Endothelial cell of umbilical vein (primary cell): Measurements from ENCODE around the gene TBX1. TPM values are rescaled to one million over a fixed set of nuclear protein-coding genes. Genes with fewer than 3 reads are reported as not detected.

Experiments used
- BruUV-seq: library from RNA; stranded (reverse); fragments of 400-500 nt; replicated peaks from 2 replicates; lab custom pipeline; 2021; lab: Mats Ljungman, UMichigan
- CTCF ChIA-PET: fragments of 300-600, 350-600 bp; sonication (Branson Sonifier 250); formaldehyde crosslinking; loops from one replicate; lab custom pipeline; 2021; ENCODE audit warnings: antibody characterized with exemption, inconsistent platforms; lab: Charles Lee
- POLR2A ChIA-PET: fragments of 300-600, 350-600 bp; sonication (Branson Sonifier 250); formaldehyde crosslinking; loops from one replicate; lab custom pipeline; 2021; ENCODE audit warnings: antibody characterized with exemption, inconsistent platforms; lab: Charles Lee
- DNase-seq: peaks from one replicate; pipeline ENCODE4 v3.0.0-alpha.2; 2011; ENCODE audit warnings: low read depth, low spot score
- FAIRE-seq: peaks from 2 replicates; lab custom pipeline; 2011; peaks lifted over from hg19 to GRCh38; lab: Jason Lieb, UNC
- H2AFZ ChIP-seq: 2 replicates; pipeline ENCODE4 v1.6.0; 2012; ENCODE audit warnings: low read depth, low read length, control low read depth, inconsistent platforms
- H3K27ac ChIP-seq: 2 replicates; pipeline ENCODE4 v1.5.1; 2011; ENCODE audit warnings: low read depth, mild to moderate bottlenecking, control low read depth, low read length, moderate library complexity; ENCODE audit not compliant: insufficient read depth
- H3K27me3 ChIP-seq, 2 experiments: 2 replicates each; pipeline versions ENCODE4 v1.6.0 to v1.6.1; 2011; ENCODE audit warnings: low read length in 2 of 2, mixed read lengths in 1 of 2; ENCODE audit not compliant: control insufficient read depth in 2 of 2, insufficient read depth in 2 of 2
- H3K36me3 ChIP-seq, 2 experiments: 2 replicates in 1 of 2; 3 replicates in 1 of 2; pipeline ENCODE4 v1.5.1; 2011; ENCODE audit warnings: low read length in 2 of 2, mild to moderate bottlenecking in 1 of 2, moderate library complexity in 1 of 2; ENCODE audit not compliant: control insufficient read depth in 2 of 2, insufficient read depth in 2 of 2; ENCODE audit errors: extremely low read depth in 1 of 2
- H3K4me1 ChIP-seq: 3 replicates; pipeline ENCODE4 v1.5.1; 2011; ENCODE audit warnings: mild to moderate bottlenecking, low read length; ENCODE audit not compliant: control insufficient read depth, insufficient read depth; ENCODE audit errors: extremely low read depth
- H3K4me2 ChIP-seq: 2 replicates; pipeline ENCODE4 v1.6.1; 2011; ENCODE audit warnings: low read length, control low read depth, mixed read lengths; ENCODE audit not compliant: insufficient read depth
- H3K4me3 ChIP-seq, 3 experiments: fragments of 200-600 bp in 1 of 3; sonication (generic), shearing (Covaris generic) in 1 of 3; replicated peaks in 1 of 3; 2 replicates each; pipeline ENCODE4 v1.5.1; 2011 to 2016; ENCODE audit warnings: control low read depth in 3 of 3, low read length in 3 of 3, mild to moderate bottlenecking in 2 of 3, inconsistent platforms in 1 of 3, low read depth in 1 of 3, moderate library complexity in 1 of 3; ENCODE audit not compliant: insufficient read depth in 1 of 3
- H3K79me2 ChIP-seq: 2 replicates; pipeline ENCODE4 v1.6.0; 2012; ENCODE audit warnings: low read length, inconsistent platforms; ENCODE audit not compliant: control insufficient read depth, insufficient read depth
- H3K9ac ChIP-seq: replicated peaks from 2 replicates; pipeline ENCODE3; 2011; ENCODE audit warnings: low read length, control low read depth; ENCODE audit not compliant: insufficient read depth; ENCODE audit errors: extremely low read depth
- H3K9me1 ChIP-seq: replicated peaks from 3 replicates; pipeline ENCODE4 v1.6.0; 2011; ENCODE audit warnings: mild to moderate bottlenecking, low read length; ENCODE audit not compliant: control insufficient read depth, insufficient read depth; ENCODE audit errors: extremely low read depth
- H3K9me3 ChIP-seq: replicated peaks from 2 replicates; pipeline ENCODE4 v1.5.1; 2012; ENCODE audit warnings: low read length, inconsistent platforms; ENCODE audit not compliant: control insufficient read depth, insufficient read depth
- H4K20me1 ChIP-seq: replicated peaks from 2 replicates; pipeline ENCODE3; 2011; ENCODE audit warnings: mild to moderate bottlenecking, low read length; ENCODE audit not compliant: control insufficient read depth, insufficient read depth; ENCODE audit errors: extremely low read depth
- CTCF ChIP-seq, 2 donors: IDR thresholded peaks; 1 replicate in 1 of 2; 2 replicates in 1 of 2; pipeline ENCODE4 v1.5.1; 2011; ENCODE audit warnings: low read length in 2 of 2, mild to moderate bottlenecking in 2 of 2, moderate library complexity in 2 of 2, control low read depth in 1 of 2, inconsistent platforms in 1 of 2, low read depth in 1 of 2; ENCODE audit not compliant: insufficient read depth in 1 of 2; ENCODE audit errors: extremely low read depth in 1 of 2
- EZH2 ChIP-seq: IDR thresholded peaks from 2 replicates; pipeline ENCODE4 v1.6.1; 2012; ENCODE audit warnings: borderline replicate concordance, low read depth, mild to moderate bottlenecking, moderate library complexity, low read length, inconsistent platforms; ENCODE audit not compliant: severe bottlenecking
- FOS ChIP-seq: IDR thresholded peaks from 2 replicates; pipeline ENCODE4 v1.6.1; 2011; ENCODE audit warnings: mild to moderate bottlenecking, low read length, moderate library complexity, borderline replicate concordance; ENCODE audit not compliant: insufficient read depth
- GATA2 ChIP-seq: IDR thresholded peaks from 2 replicates; pipeline ENCODE4 v1.7.0; 2011; ENCODE audit warnings: low read depth, mild to moderate bottlenecking, moderate library complexity, mixed read lengths, low read length; ENCODE audit not compliant: insufficient read length, insufficient read depth
- JUN ChIP-seq: IDR thresholded peaks from 2 replicates; pipeline ENCODE4 v1.6.1; 2011; ENCODE audit warnings: borderline replicate concordance, low read depth; ENCODE audit not compliant: insufficient read length, insufficient read depth
- MAX ChIP-seq: IDR thresholded peaks from 2 replicates; pipeline ENCODE4 v1.6.1; 2011; ENCODE audit not compliant: insufficient read depth, insufficient read length
- MYC ChIP-seq: IDR thresholded peaks from one replicate; pipeline ENCODE4 v1.6.1; 2011; ENCODE audit warnings: mild to moderate bottlenecking, low read depth, low read length
- POLR2A ChIP-seq: IDR thresholded peaks from 2 replicates; pipeline ENCODE4 v1.6.1; 2012; ENCODE audit warnings: low read depth, mild to moderate bottlenecking, control low read depth, low read length
- POLR2AphosphoS5 ChIP-seq: IDR thresholded peaks from 2 replicates; pipeline ENCODE4 v1.6.1; 2012; ENCODE audit warnings: low read depth, mild to moderate bottlenecking, control low read depth, low read length, moderate library complexity; ENCODE audit not compliant: insufficient read depth
- dilution Hi-C: fragments of 300-500 bp; cut with MboI; formaldehyde crosslinking; loops from one replicate; pipeline ENCODE4 v1.15.0; 2019; ENCODE audit warnings: low sequenced_read_pairs; ENCODE audit not compliant: extremely low pct_ligation_motif_present
- intact Hi-C: fragments of 100-400 bp; cut with micrococcal nuclease; formaldehyde crosslinking; loops from one replicate; pipeline ENCODE4 v1.10.0; 2022
- polyA plus RNA-seq, 4 experiments: library from polyadenylated mRNA; depleted of rRNA in 3 of 4; stranded (reverse) in 3 of 4; unstranded in 1 of 4; fragments of >200 nt; gene quantifications; 2 replicates each; pipeline versions ENCODE4 v1.2.1 to v1.2.3, GENCODE V29; 2011 to 2012; ENCODE audit warnings: missing spikeins in 1 of 4
- total RNA-seq: library from RNA; stranded (reverse); gene quantifications from 2 replicates; pipeline ENCODE4 v1.2.3, GENCODE V29; 2021

Gene TBX1
- total and polyA plus RNA-seq, 2 donors (not counting 3 experiments of a cell fraction or from before 2014, with no cell fraction given) = 11.0 to 30.2 TPM

GRCh38 chr22:19799322-19800190 is 39.0 kb downstream of the TBX1 start:
- no peak overlapping the region for H3K27ac ChIP-seq
- H3K9me3 ChIP-seq = no peaks in the 10 kb centered on the region
- intact Hi-C loops = loop anchor here (2.0 kb wide), 1 partner anchor 69 kb away; no protein-coding TSS in a partner anchor
- no peak overlapping the region for H3K9ac ChIP-seq
- H2AFZ ChIP-seq = no peak overlapping the region
- H3K4me2 ChIP-seq = no peak overlapping the region
- FAIRE-seq (no peak), DNase-seq (no peak)
- BruUV-seq = no TSS peak
- dilution Hi-C loops = no loop called here
- POLR2A ChIA-PET = no interaction called here
- H3K4me1 ChIP-seq = no peaks in the 10 kb centered on the region
- no peaks in the 10 kb centered on the region for H3K36me3 ChIP-seq
- CTCF ChIA-PET = interaction anchor here (1.1 to 3.2 kb wide), 6 partner anchors 11 to 111 kb away, joined by 3 to 25 read pairs (median 4); no protein-coding TSS in a partner anchor
- H3K27me3 ChIP-seq = no peaks in the 10 kb centered on the region
- no peak overlapping the region for H3K4me3 ChIP-seq
- no peak for TF ChIP-seq EZH2
- TF ChIP-seq FOS = no peak
- TF ChIP-seq POLR2A = no peak
- TF ChIP-seq JUN = no peak
- no peak for TF ChIP-seq MAX
- no peak for TF ChIP-seq POLR2AphosphoS5
- no peak for TF ChIP-seq CTCF (IDR thresholded peaks at IDR 0.05; ENCODE audit: extremely low read depth in 1 of 2, insufficient read depth in 1 of 2, low read depth in 1 of 2, low read length in 2 of 2)
- TF ChIP-seq MYC = no peak
- TF ChIP-seq GATA2 = no peak
- no peaks in the 10 kb centered on the region for H3K79me2 ChIP-seq
- no peaks in the 10 kb centered on the region for H4K20me1 ChIP-seq
- H3K9me1 ChIP-seq = no peaks in the 10 kb centered on the region
